ENCODE data around the gene MAN2B1.

DNA sequence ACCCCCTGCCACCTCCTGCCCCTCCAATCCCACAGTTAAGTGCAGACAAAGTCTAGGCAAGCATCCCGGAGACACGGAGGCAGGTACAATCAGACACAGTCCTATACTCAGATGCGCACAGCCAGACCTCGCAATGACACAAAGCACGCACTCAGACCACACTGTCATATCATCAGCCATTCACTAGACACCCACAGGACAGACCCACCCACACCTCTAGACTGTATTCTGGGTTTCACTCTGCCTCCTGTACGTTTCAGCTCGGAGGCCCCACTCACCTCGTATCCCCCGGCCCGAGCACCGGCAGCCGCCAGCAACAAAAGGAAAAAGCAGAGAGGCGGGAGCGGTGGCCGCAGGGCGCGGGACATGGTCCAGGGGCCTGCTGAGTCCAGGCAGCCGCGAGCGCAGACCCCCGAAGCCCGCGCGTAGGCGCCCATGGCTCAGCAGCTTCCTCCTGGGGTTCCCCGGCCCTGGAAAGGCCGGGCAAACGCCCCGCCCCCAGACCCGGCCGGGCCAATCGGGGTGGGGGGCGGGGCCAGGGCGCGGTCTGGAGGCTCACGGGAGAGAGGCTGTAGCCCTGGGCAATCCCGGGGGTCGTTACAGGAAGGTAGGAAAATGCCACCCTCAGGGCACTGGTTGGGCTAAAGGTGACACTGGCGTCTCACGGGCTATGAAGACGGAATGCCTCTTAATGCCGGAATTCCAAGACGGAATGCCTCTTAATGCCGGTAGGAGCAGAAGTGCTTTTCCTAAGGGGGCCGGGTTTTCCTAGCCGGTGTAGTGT is at the start of gene MAN2B1, which contains the start of gene WDR83:
- TF ChIP-seq, protein P1, sequence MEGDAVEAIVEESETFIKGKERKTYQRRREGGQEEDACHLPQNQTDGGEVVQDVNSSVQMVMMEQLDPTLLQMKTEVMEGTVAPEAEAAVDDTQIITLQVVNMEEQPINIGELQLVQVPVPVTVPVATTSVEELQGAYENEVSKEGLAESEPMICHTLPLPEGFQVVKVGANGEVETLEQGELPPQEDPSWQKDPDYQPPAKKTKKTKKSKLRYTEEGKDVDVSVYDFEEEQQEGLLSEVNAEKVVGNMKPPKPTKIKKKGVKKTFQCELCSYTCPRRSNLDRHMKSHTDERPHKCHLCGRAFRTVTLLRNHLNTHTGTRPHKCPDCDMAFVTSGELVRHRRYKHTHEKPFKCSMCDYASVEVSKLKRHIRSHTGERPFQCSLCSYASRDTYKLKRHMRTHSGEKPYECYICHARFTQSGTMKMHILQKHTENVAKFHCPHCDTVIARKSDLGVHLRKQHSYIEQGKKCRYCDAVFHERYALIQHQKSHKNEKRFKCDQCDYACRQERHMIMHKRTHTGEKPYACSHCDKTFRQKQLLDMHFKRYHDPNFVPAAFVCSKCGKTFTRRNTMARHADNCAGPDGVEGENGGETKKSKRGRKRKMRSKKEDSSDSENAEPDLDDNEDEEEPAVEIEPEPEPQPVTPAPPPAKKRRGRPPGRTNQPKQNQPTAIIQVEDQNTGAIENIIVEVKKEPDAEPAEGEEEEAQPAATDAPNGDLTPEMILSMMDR (IDR thresholded peaks at IDR 0.05 in 4 of 5, conservative IDR thresholded peaks at IDR 0.05 in 1 of 5), result no peak
- peak in 1 of 2 donors; percentile 55 for TF ChIP-seq POLR2A (IDR thresholded peaks at IDR 0.05)
